Measurements from ENCODE around the gene FAM168A.

- TF ChIP-seq POLR2A (IDR thresholded peaks at IDR 0.05), result no peak
- TF ChIP-seq CTCF (IDR thresholded peaks at IDR 0.05), result no peak
Measured at GRCh38 chr11:73518195-73518594, 79.7 kb downstream of the FAM168A start.
